Measurements from ENCODE around the gene MBLAC1.

Gene MBLAC1

DNA sequence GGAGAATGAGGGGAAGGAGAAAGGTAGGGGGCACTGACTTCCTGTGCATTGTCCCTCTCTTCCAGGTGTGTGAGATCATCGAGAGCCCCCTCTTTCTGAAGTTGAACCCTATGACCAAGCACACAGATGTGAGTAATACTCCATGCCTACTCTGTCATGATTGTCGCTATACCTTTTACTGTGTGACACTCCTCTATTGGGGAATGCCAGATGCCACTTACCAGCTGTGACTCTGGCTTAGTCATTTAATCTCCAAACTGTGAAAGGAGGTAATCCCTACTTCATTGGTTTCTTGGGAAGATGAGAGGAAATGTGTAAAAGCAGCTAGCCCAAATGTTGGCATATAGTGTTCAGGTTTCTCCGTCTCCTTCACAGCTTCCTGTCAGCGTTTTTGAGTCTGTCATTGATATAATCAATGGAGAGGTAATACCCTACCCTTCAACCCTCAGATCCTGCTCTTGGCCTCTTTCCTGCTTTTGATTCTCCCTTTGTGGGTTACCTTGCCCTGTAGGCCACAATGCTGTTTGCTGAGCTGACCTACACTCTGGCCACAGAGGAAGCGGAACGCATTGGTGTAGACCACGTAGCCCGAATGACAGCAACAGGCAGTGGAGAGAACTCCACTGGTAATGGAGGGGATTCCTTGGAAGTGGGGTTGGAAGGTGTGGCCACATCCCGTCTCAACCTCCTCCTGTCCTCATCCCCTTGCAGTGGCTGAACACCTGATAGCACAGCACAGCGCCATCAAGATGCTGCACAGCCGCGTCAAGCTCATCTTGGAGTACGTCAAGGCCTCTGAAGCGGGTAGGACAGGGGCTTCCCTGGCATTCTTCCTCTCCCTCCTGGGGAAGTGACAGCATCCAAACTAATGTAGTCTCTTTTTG, 36.0 kb upstream of the MBLAC1 start:
- H3K27ac ChIP-seq (ENCODE audit: low read depth, low read length): no peak overlapping the region
- no peak overlapping the region for H2BK12ac ChIP-seq (ENCODE audit: low read length)
- no peak overlapping the region for H3K4me2 ChIP-seq (ENCODE audit: low read length)
- H2BK120ac ChIP-seq (ENCODE audit: insufficient read depth, low read length, poor library complexity): no peak overlapping the region
- no peaks in the 10 kb centered on the region for H3K27me3 ChIP-seq (ENCODE audit: insufficient read depth, low read length)
- H4K12ac ChIP-seq (ENCODE audit: low read depth, low read length): no peak overlapping the region
- peaks cover 9 to 15% of the 10 kb centered on the region in 2 experiments for H3K4me1 ChIP-seq (ENCODE audit: control insufficient read depth in 1 of 2, insufficient read depth in 2 of 2, low read length in 2 of 2)
- no peak overlapping the region for H3K4me3 ChIP-seq (ENCODE audit: low read depth, low read length)
- no peak overlapping the region for H3K18ac ChIP-seq (ENCODE audit: low read length)
- H3K4ac ChIP-seq (ENCODE audit: low read depth, low read length): no peak overlapping the region
- no peak overlapping the region for H3K9ac ChIP-seq (ENCODE audit: low read length)
- H3K79me2 ChIP-seq (ENCODE audit: control insufficient read depth, insufficient read depth, low read length, poor library complexity): peaks cover 6% of the 10 kb centered on the region
- DNase-seq: no peak
- H2AK5ac ChIP-seq (ENCODE audit: low read length): no peak overlapping the region
- H3K36me3 ChIP-seq (ENCODE audit: control insufficient read depth in 1 of 2, insufficient read depth in 2 of 2, low read length in 2 of 2): peaks cover 45 to 54% of the 10 kb centered on the region in 2 experiments
- WGBS (ENCODE audit: extremely low coverage, insufficient coverage, insufficient read length): no CpG with 5 or more reads among the region's 14 CpGs
- no peak overlapping the region for H4K91ac ChIP-seq (ENCODE audit: low read depth, low read length)
- no peak overlapping the region for H4K8ac ChIP-seq (ENCODE audit: low read depth, low read length)
- H3K9me3 ChIP-seq (ENCODE audit: insufficient read depth, low read depth, low read length): no peaks in the 10 kb centered on the region
- H3K14ac ChIP-seq (ENCODE audit: low read length): no peak overlapping the region
- H3K79me1 ChIP-seq (ENCODE audit: low read length): peaks cover 17% of the 10 kb centered on the region
- no peak overlapping the region for H2BK5ac ChIP-seq (ENCODE audit: low read depth, low read length, poor library complexity)
- H3K23ac ChIP-seq (ENCODE audit: low read length): peak overlapping the region; percentile 43
- no peak overlapping the region for H2AFZ ChIP-seq (ENCODE audit: insufficient read depth, low read length, poor library complexity)

DNA sequence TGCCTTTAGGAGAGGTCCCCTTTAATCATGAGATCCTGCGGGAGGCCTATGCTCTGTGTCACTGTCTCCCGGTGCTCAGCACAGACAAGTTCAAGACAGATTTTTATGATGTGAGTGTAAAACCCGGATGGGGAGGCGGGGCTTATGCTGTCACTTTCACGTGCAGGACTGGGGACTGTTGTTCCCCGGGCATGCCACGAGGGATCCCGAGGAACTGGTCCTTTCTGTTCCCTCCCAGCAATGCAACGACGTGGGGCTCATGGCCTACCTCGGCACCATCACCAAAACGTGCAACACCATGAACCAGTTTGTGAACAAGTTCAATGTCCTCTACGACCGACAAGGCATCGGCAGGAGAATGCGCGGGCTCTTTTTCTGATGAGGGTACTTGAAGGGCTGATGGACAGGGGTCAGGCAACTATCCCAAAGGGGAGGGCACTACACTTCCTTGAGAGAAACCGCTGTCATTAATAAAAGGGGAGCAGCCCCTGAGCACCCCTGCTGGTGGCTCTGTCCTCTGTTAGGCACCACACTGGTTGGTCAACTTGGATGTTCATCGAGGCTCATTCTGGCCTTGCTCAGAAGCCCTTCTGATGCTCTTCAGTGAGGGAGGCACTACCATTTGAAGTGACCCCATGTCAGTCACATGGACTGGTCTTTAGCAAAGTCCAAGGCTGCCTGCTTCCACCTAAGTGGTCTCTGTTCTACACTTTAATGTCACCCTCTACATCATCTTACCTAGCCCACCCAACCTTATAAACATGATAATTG, 35.2 kb upstream of the MBLAC1 start:
- Histone ChIP-seq H4K8ac (ENCODE audit: low read depth, low read length) (no peak overlapping the region), H2BK5ac (ENCODE audit: low read depth, low read length, poor library complexity) (no peak overlapping the region), H3K79me1 (ENCODE audit: low read length) (peaks cover 17% of the 10 kb centered on the region), H3K9ac (ENCODE audit: low read length) (no peak overlapping the region), H3K4ac (ENCODE audit: low read depth, low read length) (no peak overlapping the region), H3K27me3 (ENCODE audit: insufficient read depth, low read length) (no peaks in the 10 kb centered on the region), H3K23ac (ENCODE audit: low read length) (no peak overlapping the region), H4K12ac (ENCODE audit: low read depth, low read length) (no peak overlapping the region), H2BK120ac (ENCODE audit: insufficient read depth, low read length, poor library complexity) (no peak overlapping the region), H3K36me3 (ENCODE audit: control insufficient read depth in 1 of 2, insufficient read depth in 2 of 2, low read length in 2 of 2) (peaks cover 53 to 62% of the 10 kb centered on the region in 2 experiments), H3K4me3 (ENCODE audit: low read depth, low read length) (no peak overlapping the region), H3K4me2 (ENCODE audit: low read length) (no peak overlapping the region), H2AFZ (ENCODE audit: insufficient read depth, low read length, poor library complexity) (no peak overlapping the region), H3K14ac (ENCODE audit: low read length) (no peak overlapping the region), H2BK12ac (ENCODE audit: low read length) (no peak overlapping the region), H3K9me3 (ENCODE audit: insufficient read depth, low read depth, low read length) (no peaks in the 10 kb centered on the region), H4K91ac (ENCODE audit: low read depth, low read length) (no peak overlapping the region), H3K4me1 (ENCODE audit: control insufficient read depth in 1 of 2, insufficient read depth in 2 of 2, low read length in 2 of 2) (peaks cover 9 to 15% of the 10 kb centered on the region in 2 experiments), H3K79me2 (ENCODE audit: control insufficient read depth, insufficient read depth, low read length, poor library complexity) (peaks cover 6% of the 10 kb centered on the region), H3K27ac (ENCODE audit: low read depth, low read length) (no peak overlapping the region), H2AK5ac (ENCODE audit: low read length) (no peak overlapping the region), H3K18ac (ENCODE audit: low read length) (no peak overlapping the region)
- WGBS (ENCODE audit: extremely low coverage, insufficient coverage, insufficient read length): no CpG with 5 or more reads among the region's 19 CpGs
- DNase-seq: peak in 1 of 2 donors; percentile 36

DNA sequence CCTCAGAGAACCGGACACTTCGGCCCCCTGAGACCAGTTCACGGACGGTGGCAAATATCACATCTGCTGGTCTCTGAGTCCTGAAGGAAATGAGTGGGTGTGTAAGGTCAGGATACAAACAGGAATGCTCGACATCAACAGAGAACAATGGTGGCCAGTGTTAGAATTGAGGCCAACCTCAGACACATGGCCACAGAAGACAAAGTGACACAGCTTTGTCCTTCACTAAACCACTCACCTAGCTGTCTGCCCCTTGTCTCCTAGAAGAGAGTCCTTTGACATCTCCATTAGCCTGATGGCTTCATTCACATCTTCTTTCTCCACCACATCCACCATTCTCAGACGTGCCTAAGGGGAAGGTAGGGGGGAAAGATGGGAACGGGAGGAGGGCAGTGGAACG, 33.7 kb upstream of the MBLAC1 start:
- Histone ChIP-seq H4K91ac (ENCODE audit: low read depth, low read length) (no peak overlapping the region), H2BK120ac (ENCODE audit: insufficient read depth, low read length, poor library complexity) (no peak overlapping the region), H3K27me3 (ENCODE audit: insufficient read depth, low read length) (no peaks in the 10 kb centered on the region), H2BK5ac (ENCODE audit: low read depth, low read length, poor library complexity) (no peak overlapping the region), H2AFZ (ENCODE audit: insufficient read depth, low read length, poor library complexity) (no peak overlapping the region), H3K18ac (ENCODE audit: low read length) (no peak overlapping the region), H4K8ac (ENCODE audit: low read depth, low read length) (no peak overlapping the region), H3K14ac (ENCODE audit: low read length) (no peak overlapping the region), H3K36me3 (ENCODE audit: control insufficient read depth in 1 of 2, insufficient read depth in 2 of 2, low read length in 2 of 2) (peaks cover 65 to 76% of the 10 kb centered on the region in 2 experiments), H2BK12ac (ENCODE audit: low read length) (no peak overlapping the region), H3K79me1 (ENCODE audit: low read length) (peaks cover 11% of the 10 kb centered on the region), H3K9ac (ENCODE audit: low read length) (no peak overlapping the region), H3K79me2 (ENCODE audit: control insufficient read depth, insufficient read depth, low read length, poor library complexity) (peaks cover 6% of the 10 kb centered on the region), H3K4me2 (ENCODE audit: low read length) (no peak overlapping the region), H3K4ac (ENCODE audit: low read depth, low read length) (no peak overlapping the region), H3K4me3 (ENCODE audit: low read depth, low read length) (no peak overlapping the region), H3K23ac (ENCODE audit: low read length) (no peak overlapping the region), H3K27ac (ENCODE audit: low read depth, low read length) (no peak overlapping the region), H4K12ac (ENCODE audit: low read depth, low read length) (no peak overlapping the region), H2AK5ac (ENCODE audit: low read length) (no peak overlapping the region), H3K4me1 (ENCODE audit: control insufficient read depth in 1 of 2, insufficient read depth in 2 of 2, low read length in 2 of 2) (peaks cover 4 to 9% of the 10 kb centered on the region in 2 experiments), H3K9me3 (ENCODE audit: insufficient read depth, low read depth, low read length) (no peaks in the 10 kb centered on the region)
- DNase-seq: no peak
- no CpG with 5 or more reads among the region's 8 CpGs for WGBS (ENCODE audit: extremely low coverage, insufficient coverage, insufficient read length)

DNA sequence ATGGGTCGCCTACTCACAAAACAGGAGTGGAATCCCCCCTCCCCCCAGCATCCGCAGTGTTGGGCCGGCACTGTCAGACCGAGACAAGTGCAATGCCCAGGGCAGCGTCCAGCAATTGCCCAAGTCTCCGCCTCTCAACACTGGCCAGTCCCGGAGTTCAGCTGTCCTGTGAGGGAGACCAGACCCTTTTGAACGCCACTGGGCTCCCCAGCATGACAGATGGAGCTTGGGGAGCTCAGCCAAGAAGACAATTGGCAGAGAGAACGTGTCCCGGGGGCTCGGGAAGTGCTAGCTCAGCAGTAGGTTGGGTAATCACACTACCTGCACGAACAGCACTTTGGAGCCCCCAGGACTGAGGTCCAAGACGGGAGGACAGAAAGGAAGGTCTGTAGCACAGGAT, 33.3 kb upstream of the MBLAC1 start:
- Histone ChIP-seq H3K4me1 (ENCODE audit: control insufficient read depth in 1 of 2, insufficient read depth in 2 of 2, low read length in 2 of 2) (peaks cover 1 to 4% of the 10 kb centered on the region in 2 experiments), H3K23ac (ENCODE audit: low read length) (no peak overlapping the region), H4K8ac (ENCODE audit: low read depth, low read length) (no peak overlapping the region), H3K4me3 (ENCODE audit: low read depth, low read length) (no peak overlapping the region), H3K27ac (ENCODE audit: low read depth, low read length) (no peak overlapping the region), H3K79me2 (ENCODE audit: control insufficient read depth, insufficient read depth, low read length, poor library complexity) (peaks cover 6% of the 10 kb centered on the region), H4K91ac (ENCODE audit: low read depth, low read length) (no peak overlapping the region), H2AFZ (ENCODE audit: insufficient read depth, low read length, poor library complexity) (no peak overlapping the region), H2BK12ac (ENCODE audit: low read length) (no peak overlapping the region), H3K36me3 (ENCODE audit: control insufficient read depth in 1 of 2, insufficient read depth in 2 of 2, low read length in 2 of 2) (peaks cover 69 to 80% of the 10 kb centered on the region in 2 experiments), H3K4ac (ENCODE audit: low read depth, low read length) (no peak overlapping the region), H2BK5ac (ENCODE audit: low read depth, low read length, poor library complexity) (no peak overlapping the region), H3K9ac (ENCODE audit: low read length) (peak overlapping the region; percentile 32), H2BK120ac (ENCODE audit: insufficient read depth, low read length, poor library complexity) (no peak overlapping the region), H3K79me1 (ENCODE audit: low read length) (peaks cover 7% of the 10 kb centered on the region), H2AK5ac (ENCODE audit: low read length) (no peak overlapping the region), H3K27me3 (ENCODE audit: insufficient read depth, low read length) (no peaks in the 10 kb centered on the region), H3K4me2 (ENCODE audit: low read length) (no peak overlapping the region), H4K12ac (ENCODE audit: low read depth, low read length) (no peak overlapping the region), H3K9me3 (ENCODE audit: insufficient read depth, low read depth, low read length) (no peaks in the 10 kb centered on the region), H3K14ac (ENCODE audit: low read length) (no peak overlapping the region), H3K18ac (ENCODE audit: low read length) (no peak overlapping the region)
- no peak for DNase-seq
- no CpG with 5 or more reads among the region's 13 CpGs for WGBS (ENCODE audit: extremely low coverage, insufficient coverage, insufficient read length)
